HG02623 (cell line): ENCODE measurements around the gene DMKN.

Source experiments
- ATAC-seq: cut with Tn5 transposase; IDR thresholded peaks from one replicate; pipeline ENCODE4 v1.9.1; 2021; ENCODE audit warnings: moderate library complexity; ENCODE audit not compliant: unreplicated experiment

Gene DMKN

GRCh38 chr19:35549879-35550523, 36.6 kb upstream of the DMKN start:
- no peak for ATAC-seq

- no peak for ATAC-seq
Measured at GRCh38 chr19:35549174-35549788, 35.8 kb upstream of the DMKN start.

- ATAC-seq: no peak
Measured at GRCh38 chr19:35546532-35546931, 33.1 kb upstream of the DMKN start.

- no peak for ATAC-seq
Measured at GRCh38 chr19:35545855-35546381, 32.5 kb upstream of the DMKN start.

GRCh38 chr19:35545001-35545854, 31.8 kb upstream of the DMKN start, which contains the start of gene TMEM147:
TSS of gene TMEM147 (plus strand) at chr19:35545626. CDS start at chr19:35545740, 114 bp downstream.
- peak; percentile 84 for ATAC-seq

- no peak for ATAC-seq
Measured at GRCh38 chr19:35544110-35544802, 30.8 kb upstream of the DMKN start.

GRCh38 chr19:35543280-35544109, 30.0 kb upstream of the DMKN start:
- ATAC-seq: no peak

- ATAC-seq: no peak
Measured at GRCh38 chr19:35542209-35542608, 28.8 kb upstream of the DMKN start.

- ATAC-seq: no peak
Measured at GRCh38 chr19:35540356-35540927, 27.0 kb upstream of the DMKN start.

- no peak for ATAC-seq
Measured at GRCh38 chr19:35539850-35540249, 26.4 kb upstream of the DMKN start.

- no peak for ATAC-seq
Measured at GRCh38 chr19:35539314-35539713, 25.9 kb upstream of the DMKN start.

- ATAC-seq: no peak
Measured at GRCh38 chr19:35534803-35535480, 21.5 kb upstream of the DMKN start.

- no peak for ATAC-seq
Measured at GRCh38 chr19:35533822-35534392, 20.5 kb upstream of the DMKN start.

- ATAC-seq: no peak
Measured at GRCh38 chr19:35533201-35533821, 19.9 kb upstream of the DMKN start, which contains the start of gene GAPDHS. TSS of gene GAPDHS (plus strand) at chr19:35533456. CDS start at chr19:35533528, 72 bp downstream.

GRCh38 chr19:35531291-35531690, 17.8 kb upstream of the DMKN start:
- ATAC-seq: no peak

GRCh38 chr19:35529241-35530218, 16.1 kb upstream of the DMKN start:
- no peak for ATAC-seq
